ENCODE results near the gene MCF2L2.
A peak's percentile ranks its signal among the peaks of the same experiment; 100 is the strongest.

Gene MCF2L2

DNA sequence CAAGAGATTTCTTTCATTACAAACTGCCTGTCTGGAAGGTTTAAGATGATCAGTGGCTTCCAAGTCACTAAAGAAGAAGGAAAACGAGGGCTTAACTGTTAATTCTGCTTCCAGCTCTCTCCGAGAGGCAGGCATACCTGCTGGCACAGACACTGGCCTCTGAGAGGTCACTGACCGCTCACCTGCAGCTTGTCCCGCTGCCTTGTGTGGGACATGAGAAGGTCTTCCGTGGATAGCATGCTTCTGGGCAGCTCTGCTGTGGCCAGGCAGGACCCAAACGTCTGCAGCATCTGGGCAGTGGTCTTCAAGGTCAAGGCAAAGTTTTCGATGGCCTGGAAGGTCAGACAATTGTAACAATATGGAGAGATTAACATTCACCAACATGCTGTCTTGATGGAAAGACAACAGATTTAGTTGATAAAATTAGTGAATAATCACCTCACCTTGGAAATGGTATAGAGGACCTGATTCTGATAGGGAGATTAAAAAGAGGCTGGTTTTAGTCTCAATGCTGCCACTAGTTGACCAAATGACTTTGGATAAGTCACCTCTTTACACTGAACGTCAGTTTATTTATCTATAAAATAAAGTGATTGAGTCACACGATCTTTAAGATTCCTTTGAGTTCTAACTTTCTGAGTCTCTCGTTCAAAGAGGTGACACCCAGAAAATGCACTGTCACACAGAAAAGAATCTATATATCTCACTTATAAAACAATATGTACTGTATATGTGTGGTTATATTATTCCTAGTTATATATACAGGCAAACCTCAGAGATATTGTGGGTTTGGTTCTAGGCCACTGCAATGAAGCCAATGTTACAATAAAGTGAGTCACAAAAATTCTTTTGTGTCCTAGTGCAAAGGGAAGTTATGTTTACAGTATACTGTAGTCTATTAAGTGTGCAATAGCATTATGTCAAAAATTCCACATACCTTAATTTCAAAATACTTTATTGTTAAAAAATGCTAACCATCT lies 110.2 kb downstream of the MCF2L2 start:
- no peak for DNase-seq

DNA sequence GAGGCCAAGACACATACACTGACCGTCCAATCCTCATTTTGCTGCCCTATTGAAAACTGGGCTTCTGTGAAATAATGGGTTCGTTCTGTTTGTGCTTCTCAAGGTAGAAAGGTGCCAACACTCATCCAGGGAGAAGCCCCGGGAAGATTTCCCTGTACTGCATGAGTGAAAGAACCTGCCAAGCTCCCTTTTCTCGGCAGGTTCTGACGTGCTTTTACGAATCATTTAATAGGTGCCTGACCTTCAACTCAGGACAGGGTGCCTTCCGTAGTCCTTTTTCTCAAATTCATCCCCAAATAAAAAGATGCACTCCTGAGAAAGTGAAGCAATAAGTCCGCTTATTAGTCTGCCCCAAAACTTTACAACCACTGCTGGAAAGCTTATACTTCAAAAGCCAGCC lies 111.1 kb downstream of the MCF2L2 start:
- no peak for DNase-seq

DNA sequence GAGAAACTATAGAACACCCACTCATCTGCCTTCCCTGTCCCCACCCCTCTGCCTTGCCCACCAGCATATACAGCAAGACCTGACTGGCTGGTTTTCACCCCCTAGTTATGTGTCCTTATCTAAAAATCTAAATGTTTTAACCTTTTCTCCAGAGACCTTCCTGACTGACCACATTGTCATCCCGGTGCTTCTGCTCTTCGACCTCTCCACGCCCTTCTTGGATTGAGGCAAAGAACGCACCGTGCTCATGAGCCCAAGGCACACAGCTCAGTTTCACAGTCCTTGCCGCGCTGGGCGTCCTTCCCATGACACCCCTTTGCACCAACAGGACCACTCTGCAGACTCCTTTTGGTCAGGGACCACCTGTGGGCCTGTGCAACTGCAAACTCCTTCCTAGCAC lies 112.7 kb downstream of the MCF2L2 start:
- DNase-seq, result no peak

DNA sequence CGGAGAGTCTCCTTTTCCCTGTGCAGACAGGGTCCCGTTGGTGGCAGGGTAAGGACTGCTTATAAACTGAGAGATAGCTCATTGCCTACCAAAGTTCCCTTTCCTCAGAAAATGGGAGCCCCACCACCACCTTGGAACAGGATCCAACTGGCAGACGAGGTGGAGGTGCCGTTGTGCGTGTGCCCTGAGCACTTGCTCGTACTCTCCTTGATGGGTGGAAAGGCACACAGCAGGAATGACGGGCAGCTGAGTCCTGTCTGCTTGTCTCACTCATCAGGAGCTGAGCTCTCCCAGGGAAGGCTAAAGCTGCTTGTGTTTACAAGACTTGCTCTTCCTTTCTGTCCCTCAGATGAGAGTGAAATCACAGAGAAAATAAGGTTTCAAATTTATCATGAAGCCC lies 114.7 kb downstream of the MCF2L2 start:
- DNase-seq, result no peak

DNA sequence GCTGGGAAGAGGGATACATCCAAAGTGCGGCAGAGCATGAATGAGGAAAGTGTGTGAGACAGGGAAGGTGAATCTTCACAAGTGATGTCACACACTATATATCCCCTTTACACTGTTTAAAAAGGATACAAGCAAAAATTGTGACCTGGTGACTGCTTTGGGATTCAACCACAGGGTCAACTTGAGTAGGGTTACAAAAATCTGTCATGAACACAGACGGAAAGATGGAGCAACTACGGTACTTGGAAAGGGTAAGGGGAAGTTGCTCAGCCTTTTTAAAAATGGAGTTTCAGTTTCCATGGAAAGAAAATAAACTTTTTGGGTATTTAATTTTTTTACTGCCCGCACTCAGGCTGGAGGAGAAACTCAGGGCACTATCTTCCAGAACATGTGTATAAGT lies 115.1 kb downstream of the MCF2L2 start:
- DNase-seq, result no peak

DNA sequence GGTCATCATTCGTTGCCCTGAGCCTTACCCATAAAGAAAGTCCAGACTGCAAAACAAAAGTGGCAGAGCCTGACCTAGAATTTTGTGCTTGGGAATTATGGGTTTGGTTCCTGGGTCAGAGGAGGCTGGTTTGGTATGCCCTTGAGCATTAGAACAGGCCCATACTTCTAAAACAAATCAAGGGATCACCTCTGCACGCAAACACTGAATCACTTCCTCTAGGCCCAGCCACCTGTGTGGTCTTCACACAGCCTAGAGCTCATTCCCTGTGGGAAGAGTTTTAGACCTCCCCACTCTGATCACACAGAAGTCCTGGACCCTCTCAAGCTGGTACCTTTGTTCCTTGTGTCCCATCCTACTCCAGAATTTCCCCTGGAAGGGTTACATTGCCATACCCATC lies 116.0 kb downstream of the MCF2L2 start:
- no peak for DNase-seq

DNA sequence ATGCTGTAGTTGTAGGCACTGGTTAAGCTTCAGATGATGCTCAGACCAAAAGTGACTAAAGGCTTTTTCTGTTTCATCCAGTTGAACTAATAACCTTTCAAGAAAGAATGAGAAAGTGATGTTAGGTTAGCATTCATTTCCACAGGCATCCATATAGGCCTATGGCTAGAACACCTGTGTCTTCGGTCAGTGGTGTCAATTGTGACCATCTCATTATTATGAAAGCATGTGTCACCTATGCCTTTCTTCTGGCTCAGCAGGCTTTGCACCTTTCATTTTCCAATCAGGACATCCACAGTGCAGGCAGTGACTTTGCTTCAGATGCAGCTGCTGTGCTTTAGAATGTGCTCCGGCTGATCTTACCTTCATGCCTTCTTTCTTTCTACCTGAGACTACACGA lies 117.5 kb downstream of the MCF2L2 start:
- DNase-seq, result no peak

DNA sequence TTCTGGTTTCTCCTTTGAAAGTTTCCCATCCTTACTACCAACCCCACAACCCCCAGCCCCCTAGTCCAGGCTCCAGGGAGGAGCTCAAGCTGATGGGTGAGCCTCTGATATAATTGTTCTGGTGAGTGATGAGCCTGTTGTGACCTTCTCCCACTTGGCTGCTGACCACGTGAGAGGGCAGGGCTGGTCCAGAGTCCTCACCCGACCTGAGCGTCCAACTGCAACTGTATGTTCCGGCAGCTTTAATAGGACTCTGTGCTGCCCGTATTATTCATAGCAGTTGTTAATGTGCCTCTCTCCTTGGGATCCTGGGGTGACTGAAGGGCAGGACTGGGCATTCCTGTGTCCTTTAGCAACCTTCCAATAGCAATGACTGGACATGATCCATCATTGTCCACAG lies 119.1 kb downstream of the MCF2L2 start:
- DNase-seq, result no peak

DNA sequence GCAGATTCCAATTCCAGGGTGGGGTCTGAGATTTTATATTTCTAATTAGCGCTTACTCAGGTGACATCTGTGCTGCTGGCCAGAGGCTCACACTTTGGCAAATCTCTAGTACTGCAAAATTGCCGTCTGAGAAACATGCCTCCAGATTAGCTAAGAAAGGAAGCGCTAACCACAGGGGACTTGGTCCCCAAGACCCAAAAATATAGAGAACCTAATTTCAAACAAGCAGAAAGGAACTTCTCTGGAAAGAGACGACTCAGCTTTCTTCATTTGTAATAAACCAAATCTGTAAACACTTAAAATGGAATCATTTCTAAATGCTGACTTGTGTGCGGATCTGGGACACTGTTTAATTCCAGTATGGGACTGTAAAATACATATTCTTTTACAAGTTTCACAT lies 119.7 kb downstream of the MCF2L2 start:
- no peak for DNase-seq

DNA sequence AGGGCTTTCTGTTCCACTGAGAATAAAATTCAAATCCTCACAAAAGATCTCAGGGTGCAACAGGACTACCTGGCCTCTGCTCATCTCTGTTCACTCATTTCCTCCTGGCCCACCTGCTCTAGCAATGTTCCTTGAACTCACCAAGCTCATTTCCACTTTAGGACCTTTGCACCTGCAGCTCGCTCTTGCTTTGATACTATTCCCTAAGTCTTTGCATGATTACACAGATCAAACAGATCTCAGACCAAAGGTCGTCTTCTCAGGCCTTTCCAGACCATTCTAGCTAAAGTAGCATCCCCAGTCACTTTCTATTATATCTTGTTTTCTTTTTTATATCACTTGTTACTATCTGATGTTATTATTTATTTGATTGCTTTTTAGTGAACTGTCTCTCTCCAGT lies 120.7 kb downstream of the MCF2L2 start:
- no peak for DNase-seq

DNA sequence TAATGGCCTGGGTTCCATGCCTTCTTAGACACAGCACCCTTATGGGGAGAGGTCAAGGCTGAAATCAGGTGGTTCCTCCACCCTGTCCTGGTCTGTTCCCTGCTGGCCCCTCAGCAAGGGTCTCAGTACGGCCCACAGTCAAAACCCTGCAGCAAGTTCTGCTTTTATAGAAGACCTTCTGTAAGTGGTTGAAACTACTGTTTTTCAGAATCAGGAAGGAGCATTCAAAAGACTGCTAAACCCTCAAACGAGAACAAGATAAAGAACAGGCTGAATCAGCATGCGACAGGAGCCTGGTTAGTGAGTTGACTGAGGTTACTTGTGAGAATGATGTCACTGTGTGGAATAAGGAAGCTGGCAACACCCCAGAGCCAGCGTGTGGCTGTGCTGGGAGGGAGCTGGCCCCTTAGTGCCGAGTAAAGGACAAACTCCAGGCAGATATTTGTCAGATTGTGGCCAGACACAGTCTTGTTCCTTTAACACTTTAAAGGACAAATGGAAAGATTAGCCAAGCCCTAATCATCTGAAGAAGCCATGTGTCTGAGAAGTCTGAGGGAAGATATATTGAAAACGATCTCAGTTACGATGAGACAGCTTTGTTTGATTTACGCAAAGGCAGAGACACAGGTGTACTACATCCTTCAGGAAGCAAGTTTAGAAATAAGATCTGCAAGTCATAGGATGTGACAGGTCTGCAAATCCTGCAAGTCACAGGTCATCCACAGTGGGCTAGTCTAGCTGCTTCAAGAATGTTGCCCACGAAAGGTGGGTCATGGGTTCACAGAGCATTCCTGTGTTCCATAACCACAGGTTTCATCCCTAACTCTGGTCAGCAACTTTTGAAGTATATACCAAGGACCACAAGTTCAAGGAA lies 121.4 kb downstream of the MCF2L2 start:
- no peak for DNase-seq

DNA sequence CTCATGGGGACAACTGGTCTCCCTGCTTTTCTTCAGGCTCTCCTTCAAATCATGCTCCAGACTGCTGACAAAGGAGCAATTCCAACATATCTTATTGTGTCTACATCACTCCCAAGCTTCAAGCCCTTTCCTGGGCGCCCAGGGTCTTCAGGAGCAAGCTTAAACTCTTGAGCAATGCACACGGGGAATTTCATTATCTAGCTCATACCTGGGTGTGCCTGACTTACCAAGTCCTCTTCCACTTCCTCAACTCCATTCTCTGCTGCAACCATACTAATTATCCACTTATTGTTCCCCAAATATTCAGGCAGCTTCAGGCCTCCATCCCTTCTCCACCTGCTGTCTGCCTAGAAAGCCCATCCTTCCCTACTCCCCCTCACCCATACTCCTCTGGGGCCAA lies 124.7 kb downstream of the MCF2L2 start:
- no peak for DNase-seq

DNA sequence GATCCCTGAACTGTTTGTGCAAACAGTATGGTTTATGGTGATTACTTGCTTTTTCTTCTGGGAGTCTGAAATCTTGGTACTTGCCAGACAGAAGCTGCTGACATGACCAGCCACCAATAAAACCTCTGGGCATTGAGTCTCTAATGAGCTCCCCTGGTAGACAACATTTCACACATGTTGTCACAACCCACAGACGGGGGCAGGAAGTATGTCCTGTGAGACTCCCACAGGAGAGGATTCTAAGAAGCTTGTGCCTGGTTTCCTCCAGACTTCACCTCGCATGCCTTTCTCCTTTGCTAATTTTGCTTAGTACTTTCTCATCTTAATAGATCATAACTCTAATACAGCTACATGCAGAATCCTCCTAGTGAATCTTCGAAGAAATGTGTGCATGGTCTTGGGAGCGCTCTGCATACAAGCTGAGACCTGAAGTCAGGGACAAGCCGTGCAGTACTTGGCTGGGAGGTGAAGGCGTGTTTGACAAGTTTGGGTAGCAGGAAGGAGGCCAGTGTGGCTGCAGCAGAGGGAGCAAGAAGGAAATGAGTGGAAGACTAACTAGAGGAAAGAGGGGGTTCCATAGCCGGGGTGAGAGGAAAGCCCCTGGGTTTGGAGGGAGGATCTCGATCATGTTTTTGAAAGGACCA lies 126.4 kb downstream of the MCF2L2 start:
- DNase-seq, result no peak

DNA sequence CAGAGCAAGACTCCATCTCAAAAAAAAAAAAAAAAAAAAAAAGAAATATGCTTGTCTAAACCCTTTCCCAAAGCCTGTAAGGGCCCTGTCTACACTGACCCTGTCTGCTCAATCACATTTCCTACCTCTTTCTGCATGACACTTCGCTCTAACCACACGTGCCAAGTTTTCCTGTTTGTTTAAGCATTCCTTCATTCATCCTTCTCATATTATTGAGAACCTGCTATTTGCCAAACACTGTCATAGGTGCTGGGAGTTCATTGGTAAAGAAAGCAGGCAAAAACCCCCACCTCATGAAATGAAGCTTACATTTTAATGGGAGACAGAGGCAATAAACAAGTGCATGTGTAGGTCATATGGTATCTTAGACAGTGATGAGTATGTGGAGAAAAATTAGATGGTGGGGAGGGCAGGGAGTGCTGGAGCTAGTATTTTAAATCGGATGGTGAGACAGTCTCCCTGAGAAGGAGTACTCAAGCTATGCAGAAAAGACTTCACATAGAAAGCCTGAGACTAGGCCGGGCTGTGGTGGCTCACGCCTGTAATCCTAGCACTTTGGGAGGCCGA lies 127.3 kb downstream of the MCF2L2 start:
- no peak for DNase-seq

DNA sequence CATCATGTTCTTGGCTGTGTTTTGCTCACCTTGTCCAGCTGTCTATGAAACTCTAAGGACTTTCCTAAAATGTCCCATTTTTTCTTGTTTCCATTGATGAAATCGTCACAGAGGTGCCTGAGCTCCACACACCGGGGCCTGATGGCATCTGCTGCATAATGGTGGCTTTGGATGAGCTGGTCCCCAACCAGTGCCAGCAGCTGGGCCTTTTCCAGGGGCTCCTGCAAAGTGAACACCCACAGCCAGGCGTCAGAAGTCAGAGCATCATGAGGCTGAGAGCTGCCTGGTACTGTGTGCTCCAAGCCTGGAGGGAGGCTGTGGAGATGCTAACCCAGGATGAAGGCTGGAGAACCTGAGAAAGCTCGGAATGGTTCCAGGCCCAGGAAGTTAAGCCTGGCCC lies 128.4 kb downstream of the MCF2L2 start:
- DNase-seq, result no peak

DNA sequence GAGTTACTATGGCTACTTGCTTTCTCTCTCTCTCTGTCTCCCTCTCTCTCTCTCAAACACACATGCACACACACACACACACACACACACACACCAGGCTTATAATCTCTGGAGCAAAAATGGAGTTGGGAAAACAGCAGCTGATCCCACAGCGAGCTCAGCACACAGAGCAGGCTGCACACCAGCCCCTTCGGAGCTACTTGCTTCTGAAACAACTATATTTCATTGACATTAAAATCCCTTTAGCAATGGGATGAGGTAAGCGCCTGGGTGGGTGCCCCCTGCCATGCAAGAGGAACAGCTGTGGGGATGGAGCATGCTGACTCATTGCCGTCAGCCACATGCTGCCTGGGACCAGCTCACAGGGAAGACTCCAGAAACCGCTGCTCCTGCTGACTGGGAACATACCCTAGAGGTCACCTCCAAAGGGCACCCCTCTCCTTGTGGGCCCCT lies 129.7 kb downstream of the MCF2L2 start:
- DNase-seq, result peak; percentile 87

DNA sequence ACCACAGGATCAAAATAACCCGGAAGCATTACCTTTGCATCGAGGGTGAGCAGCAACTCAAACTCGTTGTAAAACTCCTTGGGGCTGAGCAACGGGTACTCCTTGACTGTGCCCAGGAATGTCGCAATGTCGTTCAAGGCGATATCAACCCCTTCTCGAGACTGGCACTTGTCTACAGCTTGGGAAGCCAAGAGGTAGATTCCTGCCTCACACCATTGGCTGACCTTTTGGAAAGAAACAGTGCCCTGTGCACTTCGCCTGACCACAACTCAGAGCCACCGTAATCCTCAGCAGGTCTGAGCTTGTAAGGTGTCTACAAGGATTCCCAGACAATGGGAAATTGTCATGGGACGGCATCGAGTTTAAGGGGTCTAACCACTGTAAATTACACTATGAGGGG lies 131.5 kb downstream of the MCF2L2 start:
- DNase-seq, result no peak

DNA sequence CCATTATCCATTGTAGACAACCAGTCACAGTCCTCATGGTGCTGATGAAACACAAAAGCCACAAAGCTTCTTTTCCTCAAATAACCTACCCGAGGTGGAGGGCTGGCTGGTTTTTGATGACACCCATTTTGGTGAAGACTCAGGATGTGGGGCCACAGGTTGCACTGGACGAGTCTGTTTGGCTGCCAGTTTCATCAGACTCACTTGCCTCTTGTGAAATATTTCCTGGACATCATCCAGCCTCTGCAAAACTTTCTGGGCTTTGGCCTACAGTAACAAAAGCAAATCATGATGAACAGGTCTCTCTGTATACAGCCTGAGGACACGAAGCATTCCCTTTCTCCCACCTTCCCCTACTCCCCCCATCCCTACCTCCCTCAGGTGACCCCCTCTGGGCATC lies 133.2 kb downstream of the MCF2L2 start:
- no peak for DNase-seq

DNA sequence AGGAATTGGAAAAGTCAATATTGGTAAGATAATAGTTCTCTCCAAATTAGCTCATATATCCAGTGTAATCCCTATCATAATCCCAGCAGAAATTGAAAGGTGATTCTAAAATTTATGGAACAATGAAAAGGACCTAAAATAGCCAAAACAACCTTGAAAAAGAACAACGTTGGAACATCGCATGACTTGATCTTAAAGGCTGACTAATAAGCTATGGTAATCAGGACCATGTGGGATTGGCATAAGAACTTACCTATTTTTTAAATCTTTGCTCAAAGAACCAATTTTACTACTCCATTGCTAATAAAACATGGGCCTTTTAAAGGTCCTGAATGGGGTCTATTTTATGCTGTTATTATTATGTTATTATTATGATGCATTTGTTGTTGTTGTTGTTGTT lies 134.5 kb downstream of the MCF2L2 start:
- DNase-seq, result no peak

DNA sequence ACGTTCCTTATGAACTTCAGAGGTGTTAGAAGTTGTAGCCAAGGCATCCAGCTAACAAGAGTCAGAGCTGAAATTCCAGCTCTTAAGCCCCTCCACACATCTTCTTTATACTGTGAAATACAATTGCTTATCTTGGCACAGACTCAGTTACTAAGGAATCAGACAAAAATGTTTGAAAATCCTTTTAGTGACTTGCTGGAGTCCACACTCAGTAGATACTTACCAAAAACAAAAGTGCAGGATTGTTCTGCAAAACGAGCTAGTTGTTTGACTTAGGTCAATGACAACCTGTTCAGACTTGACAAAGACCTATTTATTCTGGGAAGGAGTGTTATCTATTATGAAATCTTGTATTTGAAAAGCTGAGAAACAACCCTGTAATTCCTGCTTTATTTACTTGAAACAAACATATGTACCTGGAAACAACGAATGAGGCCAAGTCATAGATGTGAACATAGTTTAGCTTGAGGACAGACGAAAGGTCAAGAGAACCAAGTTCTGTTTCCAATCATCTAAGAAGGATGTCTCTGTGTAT lies 136.9 kb downstream of the MCF2L2 start:
- no peak for DNase-seq

DNA sequence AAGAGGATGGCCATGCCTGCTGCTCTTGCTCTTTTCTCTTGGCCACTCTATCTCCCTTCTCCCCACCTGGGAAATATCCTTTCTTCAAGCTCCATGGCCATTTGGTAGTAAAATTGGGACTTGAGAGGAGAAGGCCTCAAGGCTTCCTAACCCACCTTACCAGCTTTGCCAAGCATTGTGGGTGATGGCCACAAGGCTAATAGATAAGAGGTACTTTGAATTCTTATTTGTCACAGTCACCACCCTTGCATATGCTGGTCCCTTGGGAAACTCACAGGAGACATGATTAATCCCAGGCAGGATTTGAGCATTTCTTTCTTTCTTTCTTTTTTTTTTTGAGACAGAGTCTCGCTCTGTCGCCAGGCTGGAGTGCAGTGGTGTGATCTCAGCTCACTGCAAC lies 138.2 kb downstream of the MCF2L2 start:
- no peak for DNase-seq

DNA sequence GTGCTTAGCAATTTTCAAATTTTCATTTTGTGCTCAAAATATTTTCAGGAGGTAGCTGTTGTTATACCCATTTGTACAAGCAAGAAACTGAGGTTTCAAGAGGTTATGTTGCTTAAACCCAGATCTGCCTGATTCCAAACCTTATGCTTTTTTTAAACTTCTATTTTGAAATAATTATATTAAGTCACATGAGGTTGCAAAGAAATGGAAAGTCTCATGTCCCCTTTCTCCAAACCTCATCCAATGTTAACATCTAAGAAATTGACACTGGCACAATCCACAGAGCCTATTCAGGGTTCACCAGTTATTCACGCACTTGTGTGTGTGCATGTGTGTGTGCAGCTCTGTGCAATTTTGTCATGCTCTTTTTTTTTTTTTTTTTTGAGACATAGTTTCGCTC lies 140.3 kb downstream of the MCF2L2 start:
- no peak for DNase-seq

Data from COR-L47 (cell line).